Measurements from ENCODE around the gene ACTL6B.

DNA sequence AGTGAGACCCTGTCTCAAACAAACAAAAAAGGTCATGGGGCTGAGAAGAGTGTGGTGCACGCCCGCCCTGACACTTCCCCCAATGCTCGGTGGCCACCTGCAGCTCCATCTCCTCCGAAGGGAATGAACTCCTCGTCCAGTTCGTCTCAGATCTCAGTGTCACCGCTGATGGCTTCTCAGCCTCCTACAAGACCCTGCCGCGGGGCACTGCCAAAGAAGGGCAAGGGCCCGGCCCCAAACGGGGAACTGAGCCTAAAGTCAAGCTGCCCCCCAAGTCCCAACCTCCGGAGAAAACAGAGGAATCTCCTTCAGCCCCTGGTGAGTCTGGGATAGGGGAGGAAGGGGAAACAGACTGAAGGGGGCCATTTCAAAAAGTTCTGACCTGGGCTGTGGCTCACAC is 49.9 kb downstream of the ACTL6B start:
- TF ChIP-seq, protein P1, sequence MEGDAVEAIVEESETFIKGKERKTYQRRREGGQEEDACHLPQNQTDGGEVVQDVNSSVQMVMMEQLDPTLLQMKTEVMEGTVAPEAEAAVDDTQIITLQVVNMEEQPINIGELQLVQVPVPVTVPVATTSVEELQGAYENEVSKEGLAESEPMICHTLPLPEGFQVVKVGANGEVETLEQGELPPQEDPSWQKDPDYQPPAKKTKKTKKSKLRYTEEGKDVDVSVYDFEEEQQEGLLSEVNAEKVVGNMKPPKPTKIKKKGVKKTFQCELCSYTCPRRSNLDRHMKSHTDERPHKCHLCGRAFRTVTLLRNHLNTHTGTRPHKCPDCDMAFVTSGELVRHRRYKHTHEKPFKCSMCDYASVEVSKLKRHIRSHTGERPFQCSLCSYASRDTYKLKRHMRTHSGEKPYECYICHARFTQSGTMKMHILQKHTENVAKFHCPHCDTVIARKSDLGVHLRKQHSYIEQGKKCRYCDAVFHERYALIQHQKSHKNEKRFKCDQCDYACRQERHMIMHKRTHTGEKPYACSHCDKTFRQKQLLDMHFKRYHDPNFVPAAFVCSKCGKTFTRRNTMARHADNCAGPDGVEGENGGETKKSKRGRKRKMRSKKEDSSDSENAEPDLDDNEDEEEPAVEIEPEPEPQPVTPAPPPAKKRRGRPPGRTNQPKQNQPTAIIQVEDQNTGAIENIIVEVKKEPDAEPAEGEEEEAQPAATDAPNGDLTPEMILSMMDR (IDR thresholded peaks at IDR 0.05): no peak
- no peak for TF ChIP-seq POLR2A (IDR thresholded peaks at IDR 0.05)
- no peak for TF ChIP-seq EP300 (IDR thresholded peaks at IDR 0.05)
- no peak for TF ChIP-seq POLR2AphosphoS5 (IDR thresholded peaks at IDR 0.05)
